MM.1S (cell line): ENCODE results near the gene NIN.

Experiments
- CTCF ChIP-seq: fragments of 300-600 bp; sonication (generic); IDR thresholded peaks from 2 replicates; pipeline ENCODE4 v1.5.1; 2016; ENCODE audit warnings: antibody characterized with exemption, low read length, mixed read lengths
- EZH2 ChIP-seq: fragments of 300-600 bp; sonication (generic); optimal IDR thresholded peaks from 2 replicates; pipeline ENCODE3; 2017; ENCODE audit warnings: low read depth, mild to moderate bottlenecking, antibody characterized with exemption, low read length, mixed read lengths
- EZH2phosphoT487 ChIP-seq: fragments of 300-600 bp; sonication (generic); IDR thresholded peaks from 2 replicates; pipeline ENCODE4 v1.6.1; 2018; ENCODE audit warnings: antibody characterized with exemption, low read length

DNA sequence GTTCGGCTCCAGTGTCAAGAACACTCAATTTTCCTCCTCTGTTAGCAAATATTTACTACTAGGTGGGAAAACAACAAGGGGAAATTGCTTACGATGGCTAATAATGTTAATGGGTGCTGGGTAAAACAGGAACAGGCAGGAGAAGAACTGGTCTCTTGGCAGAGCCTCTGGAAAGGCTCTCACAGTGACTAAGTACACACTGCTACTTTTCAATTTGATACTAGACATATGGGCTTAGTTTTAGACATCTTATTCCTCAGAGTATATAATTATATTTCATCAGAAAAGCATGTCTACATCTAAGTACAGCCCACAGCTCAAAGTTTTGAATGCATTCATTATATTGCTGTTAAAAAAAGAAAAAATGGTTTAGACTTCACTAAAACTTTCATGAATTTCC is 97.5 kb downstream of the NIN start:
- TF ChIP-seq CTCF (no peak), EZH2 (no peak), EZH2phosphoT487 (no peak)
